HepG2 (cell line): Measurements from ENCODE around the gene YIPF3. TPM values are rescaled to one million over a fixed set of nuclear protein-coding genes. Genes with fewer than 3 reads are reported as not detected.

Experiments used
- CENPX ChIP-seq: sonication (generic); formaldehyde crosslinking; IDR thresholded peaks from 2 replicates; pipeline ENCODE4 v1.9.0; 2021; ENCODE audit warnings: mild to moderate bottlenecking, missing genetic modification reagents, moderate library complexity
- DBP ChIP-seq: sonication (generic); formaldehyde crosslinking; IDR thresholded peaks from 2 replicates; pipeline ENCODE4 v1.4.0; 2020; ENCODE audit warnings: missing genetic modification reagents; ENCODE audit errors: not compliant biosample characterization
- FOSL2 ChIP-seq: sonication (generic); formaldehyde crosslinking; IDR thresholded peaks from 2 replicates; pipeline ENCODE4 v1.4.0; 2020; ENCODE audit warnings: missing genetic modification reagents
- GATA4 ChIP-seq: sonication (generic); IDR thresholded peaks from 2 replicates; pipeline ENCODE4 v1.6.1; 2016; ENCODE audit warnings: antibody characterized with exemption, low read depth, borderline replicate concordance
- GLI4 ChIP-seq: sonication (generic); formaldehyde crosslinking; IDR thresholded peaks from 2 replicates; pipeline ENCODE4 v1.5.1; 2020; ENCODE audit warnings: missing genetic modification reagents, mild to moderate bottlenecking, moderate library complexity, borderline replicate concordance
- HMG20A ChIP-seq: IDR thresholded peaks from 2 replicates; pipeline ENCODE4 v1.6.1; 2016; ENCODE audit warnings: borderline replicate concordance
- IKZF1 ChIP-seq: fragments of 450-650 bp; IDR thresholded peaks from 2 replicates; pipeline ENCODE4 v1.7.1; 2016
- IRX3 ChIP-seq: sonication (generic); formaldehyde crosslinking; IDR thresholded peaks from 2 replicates; pipeline ENCODE4 v1.8.1; 2023; ENCODE audit warnings: mild to moderate bottlenecking, low read depth, missing genetic modification reagents, borderline replicate concordance
- KDM4B ChIP-seq: sonication (generic); formaldehyde crosslinking; IDR thresholded peaks from 2 replicates; pipeline ENCODE4 v1.4.0; 2020; ENCODE audit warnings: missing genetic modification reagents
- LBX2 ChIP-seq: sonication (generic); formaldehyde crosslinking; IDR thresholded peaks from 2 replicates; pipeline ENCODE4 v1.5.0; 2020; ENCODE audit warnings: missing genetic modification reagents, mild to moderate bottlenecking, borderline replicate concordance
- MATR3 ChIP-seq: sonication (generic); formaldehyde crosslinking; IDR thresholded peaks from 2 replicates; pipeline ENCODE4 v1.4.0; 2020; ENCODE audit warnings: missing genetic modification reagents
- RBM39 ChIP-seq: fragments of 200-400 bp; formaldehyde crosslinking; IDR thresholded peaks from one replicate; pipeline ENCODE4 v1.6.1; 2018; ENCODE audit warnings: antibody characterized with exemption, mild to moderate bottlenecking, low read depth, low read length; ENCODE audit not compliant: poor library complexity, severe bottlenecking
- SMYD3 ChIP-seq: sonication (generic); formaldehyde crosslinking; IDR thresholded peaks from 2 replicates; pipeline ENCODE4 v1.8.1; 2023; ENCODE audit warnings: mild to moderate bottlenecking, missing genetic modification reagents
- SNAI1 ChIP-seq: sonication (generic); formaldehyde crosslinking; IDR thresholded peaks from 2 replicates; pipeline ENCODE4 v1.5.0; 2020; ENCODE audit warnings: mild to moderate bottlenecking, missing genetic modification reagents, borderline replicate concordance
- SP4 ChIP-seq: sonication (generic); formaldehyde crosslinking; IDR thresholded peaks from 2 replicates; pipeline ENCODE4 v1.8.1; 2023; ENCODE audit warnings: mild to moderate bottlenecking, missing genetic modification reagents
- TBL1XR1 ChIP-seq: fragments of 150-350 bp; IDR thresholded peaks from 2 replicates; pipeline ENCODE4 v1.6.1; 2014; ENCODE audit warnings: borderline replicate concordance, low read length; ENCODE audit not compliant: partially characterized antibody
- TFAP4 ChIP-seq: sonication (generic); IDR thresholded peaks from 2 replicates; pipeline ENCODE4 v1.6.1; 2016; ENCODE audit warnings: low read depth, borderline replicate concordance
- TFE3 ChIP-seq: IDR thresholded peaks from 2 replicates; pipeline ENCODE4 v1.6.1; 2016
- ZBTB42 ChIP-seq: sonication (generic); formaldehyde crosslinking; IDR thresholded peaks from 2 replicates; pipeline ENCODE4 v1.5.0; 2020; ENCODE audit warnings: mild to moderate bottlenecking, missing genetic modification reagents
- ZMYM3 ChIP-seq: sonication (generic); formaldehyde crosslinking; IDR thresholded peaks from 2 replicates; pipeline ENCODE4 v1.5.1; 2020; ENCODE audit warnings: mild to moderate bottlenecking, missing genetic modification reagents
- ZNF33A ChIP-seq: sonication (generic); formaldehyde crosslinking; IDR thresholded peaks from 2 replicates; pipeline ENCODE4 v1.5.1; 2020; ENCODE audit warnings: missing genetic modification reagents, mild to moderate bottlenecking, moderate library complexity, borderline replicate concordance
- ZNF430 ChIP-seq: sonication (generic); formaldehyde crosslinking; IDR thresholded peaks from 2 replicates; pipeline ENCODE4 v1.9.0; 2021; ENCODE audit warnings: mild to moderate bottlenecking, missing genetic modification reagents
- ZNF446 ChIP-seq: sonication (generic); formaldehyde crosslinking; IDR thresholded peaks from 2 replicates; pipeline ENCODE4 v1.5.0; 2020; ENCODE audit warnings: mild to moderate bottlenecking, missing genetic modification reagents
- ZNF546 ChIP-seq: sonication (generic); formaldehyde crosslinking; conservative IDR thresholded peaks from 2 replicates; pipeline ENCODE4 v1.8.1; 2023; ENCODE audit warnings: mild to moderate bottlenecking, missing genetic modification reagents
- ZNF552 ChIP-seq: sonication (generic); formaldehyde crosslinking; IDR thresholded peaks from 2 replicates; pipeline ENCODE4 v1.9.0; 2022; ENCODE audit warnings: missing genetic modification reagents, mild to moderate bottlenecking, borderline replicate concordance
- ZNF607 ChIP-seq: sonication (generic); formaldehyde crosslinking; IDR thresholded peaks from 2 replicates; pipeline ENCODE4 v1.5.1; 2020; ENCODE audit warnings: missing genetic modification reagents, mild to moderate bottlenecking, borderline replicate concordance
- polyA plus RNA-seq, 8 experiments: library from polyadenylated mRNA; depleted of rRNA in 3 of 8; stranded (reverse) in 7 of 8; unstranded in 1 of 8; fragments of >200 nt; fragmentation: Illumina TruSeq in 4 of 8; extraction: Trizol in 4 of 8; gene quantifications; 2 replicates each; pipeline versions ENCODE4 v1.2.1 to v1.2.3, GENCODE V29; 2011 to 2016; ENCODE audit warnings: low read depth in 4 of 8, missing spikeins in 1 of 8, mixed read lengths in 1 of 8; ENCODE audit not compliant: insufficient read depth in 1 of 8
- total RNA-seq, 5 experiments: library from RNA; depleted of rRNA; stranded (reverse); fragments of >200 nt; fragmentation: Illumina TruSeq; extraction: Trizol; gene quantifications; 2 replicates each; pipeline ENCODE4 v1.2.3, GENCODE V29; 2016; ENCODE audit warnings: low read depth in 1 of 5

YIPF3 gene
- total and polyA plus RNA-seq, 2 of the 13 experiments (the other 11 are each of a cell fraction or from before 2014, with no cell fraction given), result 107 to 206 TPM

GRCh38 chr6:43491750-43492661, 24.7 kb downstream of the YIPF3 start (continued):
- TF ChIP-seq CENPX (CRISPR knock-in tag) (no peak), IKZF1 (no peak), KDM4B (no peak), SNAI1 (CRISPR knock-in tag) (no peak), ZBTB42 (CRISPR knock-in tag) (no peak), ZNF446 (CRISPR knock-in tag) (no peak), TFAP4 (no peak), SP4 (CRISPR knock-in tag) (peak; percentile 70; the same call in 1 of the 2 replicates), GLI4 (CRISPR knock-in tag) (no peak), GATA4 (no peak), SMYD3 (CRISPR knock-in tag) (no peak), LBX2 (CRISPR knock-in tag) (peak; percentile 41; the same call in 1 of the 2 replicates), RBM39 (no peak), TFE3 (CRISPR knock-in tag) (no peak), IRX3 (CRISPR knock-in tag) (no peak), HMG20A (no peak), TBL1XR1 (no peak), ZNF552 (0 out of 2 replicates have a peak, but pooled peaks have one; percentile 25), ZNF546 (CRISPR knock-in tag) (no peak), ZNF33A (CRISPR knock-in tag) (no peak), ZMYM3 (CRISPR knock-in tag) (no peak), DBP (CRISPR knock-in tag) (no peak), FOSL2 (CRISPR knock-in tag) (no peak), ZNF430 (CRISPR knock-in tag) (no peak), MATR3 (no peak), ZNF607 (no peak)
